OCI-LY3 (cell line): ENCODE results near the gene P4HB.

Experiments
- H2AFZ ChIP-seq: fragments of 200-600, 300-600 bp; shearing (Covaris generic); 2 replicates; pipeline ENCODE4 v1.6.0; 2014; ENCODE audit warnings: antibody characterized with exemption, low read depth, low read length
- H3K27ac ChIP-seq: fragments of 200-600, 300-600 bp; sonication (generic); 2 replicates; pipeline ENCODE4 v1.5.1; 2014; ENCODE audit warnings: mild to moderate bottlenecking, low read length, moderate library complexity, mixed read lengths
- H3K27me3 ChIP-seq: fragments of 200-600, 300-600 bp; sonication (generic); 2 replicates; pipeline ENCODE4 v1.6.1; 2014; ENCODE audit warnings: low read depth, low read length, mixed read lengths
- H3K36me3 ChIP-seq: fragments of 200-600, 300-600 bp; sonication (generic); replicated peaks from 2 replicates; pipeline ENCODE3; 2014; ENCODE audit warnings: low read depth, low read length, mixed read lengths
- H3K4me1 ChIP-seq: fragments of 300-600, 200-600 bp; sonication (generic); 2 replicates; pipeline ENCODE4 v1.6.1; 2014; ENCODE audit warnings: low read length, mixed read lengths
- H3K4me2 ChIP-seq: fragments of 200-600, 300-600 bp; sonication (generic); 2 replicates; pipeline ENCODE4 v1.6.1; 2014; ENCODE audit warnings: low read length, mixed read lengths
- H3K4me3 ChIP-seq: fragments of 300-600, 200-600 bp; sonication (generic); 2 replicates; pipeline ENCODE4 v1.5.1; 2014; ENCODE audit warnings: antibody characterized with exemption, mild to moderate bottlenecking, low read length, moderate library complexity
- H3K79me2 ChIP-seq: fragments of 300-600, 200-600 bp; shearing (Covaris generic); 2 replicates; pipeline ENCODE4 v1.6.1; 2014; ENCODE audit warnings: mild to moderate bottlenecking, low read length, mixed read lengths
- H3K9ac ChIP-seq: fragments of 300-600, 200-600 bp; shearing (Covaris generic); 2 replicates; pipeline ENCODE4 v1.6.0; 2014; ENCODE audit warnings: mild to moderate bottlenecking, low read length, moderate library complexity
- H3K9me3 ChIP-seq: fragments of 200-600, 300-600 bp; shearing (Covaris generic); 2 replicates; pipeline ENCODE4 v1.6.1; 2014; ENCODE audit warnings: low read length, mixed read lengths; ENCODE audit not compliant: insufficient read depth
- H4K20me1 ChIP-seq: fragments of 200-600, 300-600 bp; sonication (generic); 2 replicates; pipeline ENCODE4 v1.6.1; 2016; ENCODE audit warnings: low read length, mixed read lengths; ENCODE audit not compliant: insufficient read depth
- EZH2phosphoT487 ChIP-seq: fragments of 200-600 bp; shearing (Covaris generic); IDR thresholded peaks from 2 replicates; pipeline ENCODE4 v1.6.1; 2018; ENCODE audit warnings: antibody characterized with exemption, mixed run types, low read depth
- TF ChIP-seq, protein P1 (sequence below): fragments of 200-600, 300-600 bp; sonication (generic); IDR thresholded peaks from 2 replicates; pipeline ENCODE4 v1.5.1; 2014; ENCODE audit warnings: antibody characterized with exemption, low read length, low read depth

Gene P4HB

GRCh38 chr17:81888105-81888987 lies 28.0 kb upstream of the P4HB start:
- no peak overlapping the region for H3K4me2 ChIP-seq
- 0 out of 2 replicates have a peak, but pooled peaks cover 3% of the 10 kb centered on the region for H4K20me1 ChIP-seq
- H3K9me3 ChIP-seq: no peaks in the 10 kb centered on the region
- no peaks in the 10 kb centered on the region for H3K27me3 ChIP-seq
- no peak overlapping the region for H2AFZ ChIP-seq
- no peak overlapping the region for H3K9ac ChIP-seq
- peaks cover 74% of the 10 kb centered on the region for H3K79me2 ChIP-seq
- H3K36me3 ChIP-seq: peaks cover 61% of the 10 kb centered on the region
- TF ChIP-seq, protein P1, sequence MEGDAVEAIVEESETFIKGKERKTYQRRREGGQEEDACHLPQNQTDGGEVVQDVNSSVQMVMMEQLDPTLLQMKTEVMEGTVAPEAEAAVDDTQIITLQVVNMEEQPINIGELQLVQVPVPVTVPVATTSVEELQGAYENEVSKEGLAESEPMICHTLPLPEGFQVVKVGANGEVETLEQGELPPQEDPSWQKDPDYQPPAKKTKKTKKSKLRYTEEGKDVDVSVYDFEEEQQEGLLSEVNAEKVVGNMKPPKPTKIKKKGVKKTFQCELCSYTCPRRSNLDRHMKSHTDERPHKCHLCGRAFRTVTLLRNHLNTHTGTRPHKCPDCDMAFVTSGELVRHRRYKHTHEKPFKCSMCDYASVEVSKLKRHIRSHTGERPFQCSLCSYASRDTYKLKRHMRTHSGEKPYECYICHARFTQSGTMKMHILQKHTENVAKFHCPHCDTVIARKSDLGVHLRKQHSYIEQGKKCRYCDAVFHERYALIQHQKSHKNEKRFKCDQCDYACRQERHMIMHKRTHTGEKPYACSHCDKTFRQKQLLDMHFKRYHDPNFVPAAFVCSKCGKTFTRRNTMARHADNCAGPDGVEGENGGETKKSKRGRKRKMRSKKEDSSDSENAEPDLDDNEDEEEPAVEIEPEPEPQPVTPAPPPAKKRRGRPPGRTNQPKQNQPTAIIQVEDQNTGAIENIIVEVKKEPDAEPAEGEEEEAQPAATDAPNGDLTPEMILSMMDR: no peak
- no peak for TF ChIP-seq EZH2phosphoT487
- peaks cover 11% of the 10 kb centered on the region for H3K4me1 ChIP-seq
- H3K27ac ChIP-seq: no peak overlapping the region
- no peak overlapping the region for H3K4me3 ChIP-seq

GRCh38 chr17:81885869-81886548 lies 25.7 kb upstream of the P4HB start:
- Histone ChIP-seq H3K27me3 (no peaks in the 10 kb centered on the region), H3K9me3 (no peaks in the 10 kb centered on the region), H3K9ac (no peak overlapping the region), H2AFZ (no peak overlapping the region), H3K4me2 (no peak overlapping the region), H3K4me3 (no peak overlapping the region), H3K79me2 (peaks cover 55% of the 10 kb centered on the region), H3K4me1 (peaks cover 7% of the 10 kb centered on the region), H3K27ac (no peak overlapping the region), H4K20me1 (0 out of 2 replicates have a peak, but pooled peaks cover 3% of the 10 kb centered on the region), H3K36me3 (peaks cover 67% of the 10 kb centered on the region)
- no peak for TF ChIP-seq EZH2phosphoT487
- TF ChIP-seq, protein P1: no peak

GRCh38 chr17:81885454-81885853 lies 25.1 kb upstream of the P4HB start:
- Histone ChIP-seq H3K9ac (no peak overlapping the region), H3K36me3 (peaks cover 66% of the 10 kb centered on the region), H3K9me3 (no peaks in the 10 kb centered on the region), H2AFZ (no peak overlapping the region), H3K4me1 (peaks cover 7% of the 10 kb centered on the region), H3K79me2 (peaks cover 50% of the 10 kb centered on the region), H4K20me1 (0 out of 2 replicates have a peak, but pooled peaks cover 3% of the 10 kb centered on the region), H3K4me2 (no peak overlapping the region), H3K27ac (no peak overlapping the region), H3K27me3 (no peaks in the 10 kb centered on the region), H3K4me3 (no peak overlapping the region)
- TF ChIP-seq, protein P1: no peak
- no peak for TF ChIP-seq EZH2phosphoT487

GRCh38 chr17:81884968-81885367 lies 24.6 kb upstream of the P4HB start:
- H3K79me2 ChIP-seq: peaks cover 45% of the 10 kb centered on the region
- 0 out of 2 replicates have a peak, but pooled peaks cover 3% of the 10 kb centered on the region for H4K20me1 ChIP-seq
- H2AFZ ChIP-seq: no peak overlapping the region

More at GRCh38 chr17:81884968-81885367, 24.6 kb upstream of the P4HB start:
- no peaks in the 10 kb centered on the region for H3K9me3 ChIP-seq
- H3K9ac ChIP-seq: no peak overlapping the region
- H3K4me3 ChIP-seq: no peak overlapping the region
- no peak overlapping the region for H3K4me2 ChIP-seq
- H3K4me1 ChIP-seq: peaks cover 2% of the 10 kb centered on the region
- H3K36me3 ChIP-seq: peaks cover 63% of the 10 kb centered on the region
- no peak overlapping the region for H3K27ac ChIP-seq
- TF ChIP-seq, protein P1: no peak
- no peak for TF ChIP-seq EZH2phosphoT487
- no peaks in the 10 kb centered on the region for H3K27me3 ChIP-seq
